ENCODE measurements around the gene RTL5. TPM values are rescaled to one million over a fixed set of nuclear protein-coding genes. Genes with fewer than 3 reads are reported as not detected.
A peak's percentile ranks its signal among the peaks of the same experiment; 100 is the strongest.

Gene RTL5
- total RNA-seq, 4 donors from 2014 or later: 8.0 to 19.8 (median 13.3) TPM

GRCh38 chrX:72137846-72138495 lies 6.3 kb upstream of the RTL5 start:
- Histone ChIP-seq H3K27me3 (no peaks in the 10 kb centered on the region), H3K36me3 (peaks cover 0 to 46% (median 26%) of the 10 kb centered on the region in 4 donors), H3K4me3 (no peak overlapping the region), H3K9me3 (no peaks in the 10 kb centered on the region), H3K27ac (replicated peaks in 1 of 4) (no peak overlapping the region), H3K4me1 (no peaks in the 10 kb centered on the region)
- no peak for DNase-seq (ENCODE audit: extremely low spot score)
- TF ChIP-seq CTCF (IDR thresholded peaks at IDR 0.05): no peak
- TF ChIP-seq EP300 (IDR thresholded peaks at IDR 0.05): no peak
- TF ChIP-seq POLR2AphosphoS5 (IDR thresholded peaks at IDR 0.05): no peak
- 76% methylated on average over 9 of the region's 9 CpGs for WGBS
- intact Hi-C loops (cut with DNase I): no loop called here

DNA sequence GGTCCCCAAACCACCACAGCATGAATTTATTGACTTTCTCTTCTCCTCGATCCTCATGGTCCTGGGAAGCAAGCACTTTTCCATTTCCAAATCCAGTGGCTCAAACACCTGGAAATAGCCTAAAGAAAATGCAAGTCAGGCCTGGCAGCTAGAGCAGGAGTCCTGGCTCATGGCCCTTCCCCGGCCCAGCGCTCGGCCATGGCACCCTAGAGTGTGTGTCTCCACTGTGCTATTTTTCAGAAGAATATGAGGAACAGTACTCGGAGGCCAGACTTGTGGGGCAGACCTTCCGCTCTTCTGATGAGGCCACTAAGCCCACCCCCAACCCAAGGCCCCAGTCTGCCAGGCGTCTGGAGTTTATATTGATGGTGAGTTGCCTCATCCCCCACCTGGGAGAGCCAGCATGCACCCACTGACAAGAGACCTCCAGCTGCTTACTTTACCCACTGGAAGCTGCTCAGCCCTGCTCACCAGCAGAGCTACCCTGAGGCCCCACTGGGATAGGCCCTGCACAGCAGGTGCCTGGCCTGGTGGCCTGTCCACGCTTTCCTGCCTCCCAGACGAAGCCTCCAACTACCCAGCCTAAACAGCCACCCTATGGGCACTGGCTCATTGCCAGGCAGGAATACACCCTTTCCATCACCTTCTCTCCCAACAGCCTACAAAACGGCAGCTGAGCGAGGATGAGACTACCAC lies 2.3 kb upstream of the RTL5 start:
- DNase-seq (ENCODE audit: extremely low spot score): no peak
- WGBS: 85% methylated on average over 11 of the region's 11 CpGs
- TF ChIP-seq CTCF (IDR thresholded peaks at IDR 0.05) (no peak), POLR2A (IDR thresholded peaks at IDR 0.05; ENCODE audit: low read depth) (no peak), EP300 (IDR thresholded peaks at IDR 0.05) (no peak), POLR2AphosphoS5 (IDR thresholded peaks at IDR 0.05) (no peak)
- Histone ChIP-seq H3K9me3 (no peaks in the 10 kb centered on the region), H3K27me3 (no peaks in the 10 kb centered on the region), H3K36me3 (peaks cover 0 to 24% (median 14%) of the 10 kb centered on the region in 4 donors), H3K4me1 (peaks cover 0 to 26% (median 24%) of the 10 kb centered on the region in 4 donors), H3K4me3 (no peak overlapping the region), H3K27ac (replicated peaks in 1 of 4) (no peak overlapping the region)
- intact Hi-C loops (cut with DNase I): no loop called here

GRCh38 chrX:72132456-72132855 lies 741 bp upstream of the RTL5 start:
- no peak for DNase-seq (ENCODE audit: extremely low spot score)
- peaks cover 0 to 42% (median 38%) of the 10 kb centered on the region in 4 donors for H3K4me1 ChIP-seq
- peak overlapping the region; percentile 57 to 68 (median 60) for H3K4me3 ChIP-seq
- H3K36me3 ChIP-seq: peaks cover 0 to 14% (median 5%) of the 10 kb centered on the region in 4 donors
- no peak for TF ChIP-seq POLR2AphosphoS5 (IDR thresholded peaks at IDR 0.05)
- no peak for TF ChIP-seq POLR2A (IDR thresholded peaks at IDR 0.05; ENCODE audit: low read depth)
- no peak for TF ChIP-seq CTCF (IDR thresholded peaks at IDR 0.05)
- no peak for TF ChIP-seq EP300 (IDR thresholded peaks at IDR 0.05)
- peak overlapping the region; percentile 75 to 86 (median 84) for H3K27ac ChIP-seq (replicated peaks in 1 of 4)
- intact Hi-C loops (cut with DNase I): no loop called here
- WGBS: 58% methylated on average over 3 of the region's 3 CpGs
- no peaks in the 10 kb centered on the region for H3K9me3 ChIP-seq
- H3K27me3 ChIP-seq: no peaks in the 10 kb centered on the region

GRCh38 chrX:72130762-72131250 lies 909 bp downstream of the RTL5 start:
- no peaks in the 10 kb centered on the region for H3K27me3 ChIP-seq
- intact Hi-C loops (cut with DNase I): no loop called here
- DNase-seq (ENCODE audit: extremely low spot score): no peak
- H3K4me3 ChIP-seq: peak overlapping the region; percentile 57 to 68 (median 60)
- peak overlapping the region; percentile 75 to 86 (median 84) for H3K27ac ChIP-seq (replicated peaks in 1 of 4)
- no peaks in the 10 kb centered on the region for H3K9me3 ChIP-seq
- H3K36me3 ChIP-seq: peaks cover 0 to 14% (median 5%) of the 10 kb centered on the region in 4 donors
- H3K4me1 ChIP-seq: peaks cover 9 to 58% (median 55%) of the 10 kb centered on the region in 4 donors
- 64% methylated on average over 6 of the region's 30 CpGs for WGBS
- no peak for TF ChIP-seq CTCF (IDR thresholded peaks at IDR 0.05)
- no peak for TF ChIP-seq POLR2AphosphoS5 (IDR thresholded peaks at IDR 0.05)
- no peak for TF ChIP-seq POLR2A (IDR thresholded peaks at IDR 0.05; ENCODE audit: low read depth)
- TF ChIP-seq EP300 (IDR thresholded peaks at IDR 0.05): no peak
